MM.1S (cell line): ENCODE measurements around the gene BCAS3.

Source experiments
- DNase-seq: peaks from one replicate; pipeline ENCODE4 v3.0.0-alpha.2; 2015
- H2AFZ ChIP-seq: fragments of 300-600 bp; sonication (generic); 2 replicates; pipeline ENCODE4 v1.6.0; 2016; ENCODE audit warnings: antibody characterized with exemption, low read length
- H3F3A ChIP-seq: fragments of 300-600 bp; sonication (generic); 2 replicates; pipeline ENCODE4 v1.6.1; 2016; ENCODE audit warnings: mild to moderate bottlenecking, antibody characterized with exemption, low read length, moderate library complexity, mixed read lengths; ENCODE audit not compliant: insufficient read depth
- H3K27ac ChIP-seq: fragments of 300-600 bp; sonication (generic); 2 replicates; pipeline ENCODE4 v1.5.1; 2016; ENCODE audit warnings: mild to moderate bottlenecking, low read length
- H3K27me3 ChIP-seq: fragments of 300-600 bp; sonication (generic); replicated peaks from 2 replicates; pipeline ENCODE4 v1.6.0; 2016; ENCODE audit warnings: low read length; ENCODE audit not compliant: insufficient read depth
- H3K36me3 ChIP-seq: fragments of 300-600 bp; sonication (generic); replicated peaks from 2 replicates; pipeline ENCODE4 v1.6.1; 2016; ENCODE audit warnings: mild to moderate bottlenecking, low read length, mixed read lengths; ENCODE audit not compliant: insufficient read depth
- H3K4me1 ChIP-seq: fragments of 300-600 bp; sonication (generic); 2 replicates; pipeline ENCODE4 v1.6.1; 2016; ENCODE audit warnings: low read length, mixed read lengths
- H3K4me2 ChIP-seq: fragments of 300-600 bp; sonication (generic); 2 replicates; pipeline ENCODE4 v1.6.0; 2016; ENCODE audit warnings: low read depth, low read length
- H3K4me3 ChIP-seq: fragments of 300-600 bp; sonication (generic); 2 replicates; pipeline ENCODE4 v1.5.1; 2016; ENCODE audit warnings: low read length, mixed read lengths
- H3K79me2 ChIP-seq: fragments of 300-600 bp; sonication (generic); 2 replicates; pipeline ENCODE4 v1.6.1; 2016; ENCODE audit warnings: mixed run types, low read length, mixed read lengths
- H3K9ac ChIP-seq: fragments of 300-600 bp; sonication (generic); 2 replicates; pipeline ENCODE4 v1.6.1; 2016; ENCODE audit warnings: low read length, mixed read lengths
- H3K9me2 ChIP-seq: fragments of 300-600 bp; sonication (generic); replicated peaks from 2 replicates; pipeline ENCODE4 v1.6.1; 2016; ENCODE audit warnings: mild to moderate bottlenecking, low read length, mixed read lengths; ENCODE audit not compliant: insufficient read depth
- H3K9me3 ChIP-seq: fragments of 300-600 bp; sonication (generic); replicated peaks from 2 replicates; pipeline ENCODE4 v1.6.1; 2016; ENCODE audit warnings: mild to moderate bottlenecking, low read length, mixed read lengths; ENCODE audit not compliant: insufficient read depth
- H4K20me1 ChIP-seq: fragments of 300-600 bp; sonication (generic); 2 replicates; pipeline ENCODE4 v1.6.1; 2016; ENCODE audit warnings: mild to moderate bottlenecking, low read length, moderate library complexity, mixed read lengths; ENCODE audit not compliant: insufficient read depth
- EZH2 ChIP-seq: fragments of 300-600 bp; sonication (generic); optimal IDR thresholded peaks from 2 replicates; pipeline ENCODE3; 2017; ENCODE audit warnings: low read depth, mild to moderate bottlenecking, antibody characterized with exemption, low read length, mixed read lengths
- EZH2phosphoT487 ChIP-seq: fragments of 300-600 bp; sonication (generic); IDR thresholded peaks from 2 replicates; pipeline ENCODE4 v1.6.1; 2018; ENCODE audit warnings: antibody characterized with exemption, low read length
- TF ChIP-seq, protein P1 (sequence below): fragments of 300-600 bp; sonication (generic); IDR thresholded peaks from 2 replicates; pipeline ENCODE4 v1.5.1; 2016; ENCODE audit warnings: antibody characterized with exemption, low read length, mixed read lengths

The BCAS3 gene

DNA sequence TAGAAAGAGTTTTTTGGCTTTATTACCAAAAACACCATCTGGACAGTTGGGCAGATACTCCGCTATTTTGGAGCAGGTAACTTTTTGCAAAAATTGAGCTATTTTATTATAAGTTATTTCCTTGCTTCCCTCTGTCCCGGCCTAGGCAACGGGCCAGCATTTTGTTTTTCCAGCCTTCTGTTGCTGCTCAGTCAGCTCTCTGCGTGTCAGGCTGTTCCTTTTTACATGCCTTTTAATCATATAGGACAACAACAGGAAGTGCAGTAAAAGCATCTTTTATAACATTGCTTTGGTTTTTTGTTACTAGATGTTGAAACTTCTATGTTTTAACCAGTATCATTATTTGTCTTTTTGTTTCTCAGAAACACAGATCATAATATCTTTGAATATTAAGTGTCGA is 47.3 kb upstream of the BCAS3 start:
- H3K36me3 ChIP-seq = no peaks in the 10 kb centered on the region; the same call in 1 of the 2 replicates
- no peak overlapping the region for H3K4me3 ChIP-seq
- H3K27me3 ChIP-seq = no peaks in the 10 kb centered on the region

DNA sequence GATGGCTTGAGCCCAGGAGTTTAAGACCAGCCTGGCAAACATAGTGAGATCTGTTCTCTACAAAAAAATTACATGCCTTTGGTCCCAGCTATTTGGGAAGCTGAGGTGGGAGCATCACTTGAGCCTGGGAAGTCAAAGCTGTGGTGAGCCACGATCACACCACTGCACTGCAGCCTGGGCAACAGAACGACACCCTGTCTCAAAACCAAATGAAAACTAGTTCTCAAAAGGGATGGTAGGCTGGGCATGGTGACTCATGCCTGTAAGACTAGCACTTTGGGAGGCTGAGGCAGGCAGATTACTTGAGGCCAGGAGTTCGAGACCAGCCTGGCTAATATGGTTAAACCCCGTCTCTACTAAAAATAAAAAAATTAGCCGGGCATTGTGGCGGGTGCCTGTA is 46.5 kb upstream of the BCAS3 start:
- peaks cover 46% of the 10 kb centered on the region for H3K79me2 ChIP-seq
- no peak overlapping the region for H3K9ac ChIP-seq
- H3K4me3 ChIP-seq = no peak overlapping the region
- H2AFZ ChIP-seq = no peak overlapping the region
- no peaks in the 10 kb centered on the region for H3K4me1 ChIP-seq
- H3K36me3 ChIP-seq = no peaks in the 10 kb centered on the region
- TF ChIP-seq, protein P1, sequence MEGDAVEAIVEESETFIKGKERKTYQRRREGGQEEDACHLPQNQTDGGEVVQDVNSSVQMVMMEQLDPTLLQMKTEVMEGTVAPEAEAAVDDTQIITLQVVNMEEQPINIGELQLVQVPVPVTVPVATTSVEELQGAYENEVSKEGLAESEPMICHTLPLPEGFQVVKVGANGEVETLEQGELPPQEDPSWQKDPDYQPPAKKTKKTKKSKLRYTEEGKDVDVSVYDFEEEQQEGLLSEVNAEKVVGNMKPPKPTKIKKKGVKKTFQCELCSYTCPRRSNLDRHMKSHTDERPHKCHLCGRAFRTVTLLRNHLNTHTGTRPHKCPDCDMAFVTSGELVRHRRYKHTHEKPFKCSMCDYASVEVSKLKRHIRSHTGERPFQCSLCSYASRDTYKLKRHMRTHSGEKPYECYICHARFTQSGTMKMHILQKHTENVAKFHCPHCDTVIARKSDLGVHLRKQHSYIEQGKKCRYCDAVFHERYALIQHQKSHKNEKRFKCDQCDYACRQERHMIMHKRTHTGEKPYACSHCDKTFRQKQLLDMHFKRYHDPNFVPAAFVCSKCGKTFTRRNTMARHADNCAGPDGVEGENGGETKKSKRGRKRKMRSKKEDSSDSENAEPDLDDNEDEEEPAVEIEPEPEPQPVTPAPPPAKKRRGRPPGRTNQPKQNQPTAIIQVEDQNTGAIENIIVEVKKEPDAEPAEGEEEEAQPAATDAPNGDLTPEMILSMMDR = no peak
- TF ChIP-seq EZH2phosphoT487 (no peak), EZH2 (no peak)
- no peak overlapping the region for H3K4me2 ChIP-seq
- no peak for DNase-seq
- no peaks in the 10 kb centered on the region for H3K9me2 ChIP-seq
- H3K27me3 ChIP-seq = no peaks in the 10 kb centered on the region
- H3K27ac ChIP-seq = no peak overlapping the region
- no peaks in the 10 kb centered on the region for H3F3A ChIP-seq
- H4K20me1 ChIP-seq = no peaks in the 10 kb centered on the region
- no peaks in the 10 kb centered on the region for H3K9me3 ChIP-seq

More for the DNA sequence above, 47.3 kb upstream of the BCAS3 start:
- Histone ChIP-seq H3K4me1 (no peaks in the 10 kb centered on the region), H3K4me2 (no peak overlapping the region), H3K9me2 (no peaks in the 10 kb centered on the region), H3K27ac (no peak overlapping the region), H3K9ac (no peak overlapping the region), H4K20me1 (peaks cover 3% of the 10 kb centered on the region; the same call in 1 of the 2 replicates), H3K9me3 (no peaks in the 10 kb centered on the region), H3K79me2 (peaks cover 53% of the 10 kb centered on the region), H2AFZ (no peak overlapping the region), H3F3A (no peaks in the 10 kb centered on the region)
- TF ChIP-seq, protein P1 = no peak
- TF ChIP-seq EZH2phosphoT487 (no peak), EZH2 (no peak)
- DNase-seq = no peak

DNA sequence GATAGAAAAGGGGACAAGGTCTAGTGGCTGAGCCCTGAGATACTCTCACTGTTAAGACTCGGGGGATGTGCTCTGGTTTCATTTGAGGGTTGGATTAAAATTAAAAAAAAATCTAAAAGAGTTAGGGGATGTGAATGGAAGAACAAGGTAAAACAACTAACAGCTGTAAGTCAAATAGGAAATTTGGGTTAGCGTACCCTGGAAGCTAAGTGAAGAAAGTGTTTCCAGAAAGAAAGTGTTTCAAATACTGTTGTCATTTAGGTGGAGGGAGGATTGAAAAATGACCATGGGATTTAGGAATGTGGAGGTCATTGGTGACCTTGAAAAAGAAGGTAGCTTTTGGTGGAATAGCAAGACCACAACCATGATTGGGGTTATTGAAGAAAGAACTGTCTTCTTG is 40.0 kb upstream of the BCAS3 start:
- no peak overlapping the region for H3K4me2 ChIP-seq
- H3F3A ChIP-seq = no peaks in the 10 kb centered on the region
- no peak overlapping the region for H2AFZ ChIP-seq
- no peak overlapping the region for H3K4me3 ChIP-seq
- no peaks in the 10 kb centered on the region for H3K4me1 ChIP-seq
- TF ChIP-seq, protein P1 = no peak
- TF ChIP-seq EZH2 = no peak
- no peak for TF ChIP-seq EZH2phosphoT487
- no peaks in the 10 kb centered on the region for H3K9me3 ChIP-seq
- H3K9me2 ChIP-seq = no peaks in the 10 kb centered on the region
- no peak overlapping the region for H3K9ac ChIP-seq
- H3K36me3 ChIP-seq = no peaks in the 10 kb centered on the region
- DNase-seq = no peak
- H3K79me2 ChIP-seq = peaks cover 46% of the 10 kb centered on the region
- H4K20me1 ChIP-seq = no peaks in the 10 kb centered on the region
- H3K27me3 ChIP-seq = no peaks in the 10 kb centered on the region
- H3K27ac ChIP-seq = no peak overlapping the region
